MM.1S (cell line): ENCODE results near the gene C17orf67.

Experiments
- DNase-seq: peaks from one replicate; pipeline ENCODE4 v3.0.0-alpha.2; 2015
- H2AFZ ChIP-seq: fragments of 300-600 bp; sonication (generic); 2 replicates; pipeline ENCODE4 v1.6.0; 2016; ENCODE audit warnings: antibody characterized with exemption, low read length
- H3F3A ChIP-seq: fragments of 300-600 bp; sonication (generic); 2 replicates; pipeline ENCODE4 v1.6.1; 2016; ENCODE audit warnings: mild to moderate bottlenecking, antibody characterized with exemption, low read length, moderate library complexity, mixed read lengths; ENCODE audit not compliant: insufficient read depth
- H3K27ac ChIP-seq: fragments of 300-600 bp; sonication (generic); 2 replicates; pipeline ENCODE4 v1.5.1; 2016; ENCODE audit warnings: mild to moderate bottlenecking, low read length
- H3K27me3 ChIP-seq: fragments of 300-600 bp; sonication (generic); replicated peaks from 2 replicates; pipeline ENCODE4 v1.6.0; 2016; ENCODE audit warnings: low read length; ENCODE audit not compliant: insufficient read depth
- H3K36me3 ChIP-seq: fragments of 300-600 bp; sonication (generic); replicated peaks from 2 replicates; pipeline ENCODE4 v1.6.1; 2016; ENCODE audit warnings: mild to moderate bottlenecking, low read length, mixed read lengths; ENCODE audit not compliant: insufficient read depth
- H3K4me1 ChIP-seq: fragments of 300-600 bp; sonication (generic); 2 replicates; pipeline ENCODE4 v1.6.1; 2016; ENCODE audit warnings: low read length, mixed read lengths
- H3K4me2 ChIP-seq: fragments of 300-600 bp; sonication (generic); 2 replicates; pipeline ENCODE4 v1.6.0; 2016; ENCODE audit warnings: low read depth, low read length
- H3K4me3 ChIP-seq: fragments of 300-600 bp; sonication (generic); 2 replicates; pipeline ENCODE4 v1.5.1; 2016; ENCODE audit warnings: low read length, mixed read lengths
- H3K79me2 ChIP-seq: fragments of 300-600 bp; sonication (generic); 2 replicates; pipeline ENCODE4 v1.6.1; 2016; ENCODE audit warnings: mixed run types, low read length, mixed read lengths
- H3K9ac ChIP-seq: fragments of 300-600 bp; sonication (generic); 2 replicates; pipeline ENCODE4 v1.6.1; 2016; ENCODE audit warnings: low read length, mixed read lengths
- H3K9me2 ChIP-seq: fragments of 300-600 bp; sonication (generic); replicated peaks from 2 replicates; pipeline ENCODE4 v1.6.1; 2016; ENCODE audit warnings: mild to moderate bottlenecking, low read length, mixed read lengths; ENCODE audit not compliant: insufficient read depth
- H3K9me3 ChIP-seq: fragments of 300-600 bp; sonication (generic); replicated peaks from 2 replicates; pipeline ENCODE4 v1.6.1; 2016; ENCODE audit warnings: mild to moderate bottlenecking, low read length, mixed read lengths; ENCODE audit not compliant: insufficient read depth
- H4K20me1 ChIP-seq: fragments of 300-600 bp; sonication (generic); 2 replicates; pipeline ENCODE4 v1.6.1; 2016; ENCODE audit warnings: mild to moderate bottlenecking, low read length, moderate library complexity, mixed read lengths; ENCODE audit not compliant: insufficient read depth
- CTCF ChIP-seq: fragments of 300-600 bp; sonication (generic); IDR thresholded peaks from 2 replicates; pipeline ENCODE4 v1.5.1; 2016; ENCODE audit warnings: antibody characterized with exemption, low read length, mixed read lengths
- EZH2 ChIP-seq: fragments of 300-600 bp; sonication (generic); optimal IDR thresholded peaks from 2 replicates; pipeline ENCODE3; 2017; ENCODE audit warnings: low read depth, mild to moderate bottlenecking, antibody characterized with exemption, low read length, mixed read lengths
- EZH2phosphoT487 ChIP-seq: fragments of 300-600 bp; sonication (generic); IDR thresholded peaks from 2 replicates; pipeline ENCODE4 v1.6.1; 2018; ENCODE audit warnings: antibody characterized with exemption, low read length

C17orf67 gene

GRCh38 chr17:56866076-56866475, 32.4 kb upstream of the C17orf67 start:
- Histone ChIP-seq H3F3A (peaks cover 20% of the 10 kb centered on the region), H2AFZ (no peak overlapping the region), H3K9me2 (no peaks in the 10 kb centered on the region), H3K4me2 (no peak overlapping the region), H3K79me2 (no peaks in the 10 kb centered on the region), H4K20me1 (no peaks in the 10 kb centered on the region), H3K9ac (no peak overlapping the region), H3K9me3 (no peaks in the 10 kb centered on the region), H3K27ac (no peak overlapping the region), H3K4me3 (no peak overlapping the region), H3K36me3 (no peaks in the 10 kb centered on the region; the same call in 1 of the 2 replicates), H3K27me3 (no peaks in the 10 kb centered on the region), H3K4me1 (peaks cover 31% of the 10 kb centered on the region)
- no peak for DNase-seq
- TF ChIP-seq EZH2 (no peak), CTCF (no peak), EZH2phosphoT487 (no peak)

- Histone ChIP-seq H3K4me2 (no peak overlapping the region), H3K27ac (no peak overlapping the region), H3K4me1 (peaks cover 14% of the 10 kb centered on the region), H3K27me3 (no peaks in the 10 kb centered on the region), H3K9me2 (no peaks in the 10 kb centered on the region), H3K36me3 (no peaks in the 10 kb centered on the region; the same call in none of the 2 replicates), H4K20me1 (no peaks in the 10 kb centered on the region), H3K4me3 (no peak overlapping the region), H2AFZ (no peak overlapping the region), H3F3A (peaks cover 7% of the 10 kb centered on the region), H3K9ac (no peak overlapping the region), H3K9me3 (no peaks in the 10 kb centered on the region), H3K79me2 (no peaks in the 10 kb centered on the region)
- no peak for TF ChIP-seq EZH2phosphoT487
- no peak for DNase-seq
Observed at GRCh38 chr17:56863974-56864373, 30.3 kb upstream of the C17orf67 start.

GRCh38 chr17:56861899-56862298, 28.2 kb upstream of the C17orf67 start:
- Histone ChIP-seq H3K4me1 (no peaks in the 10 kb centered on the region; the same call in 1 of the 2 replicates), H3K9ac (no peak overlapping the region), H2AFZ (no peak overlapping the region), H3K27me3 (no peaks in the 10 kb centered on the region), H3K79me2 (no peaks in the 10 kb centered on the region), H3K9me2 (no peaks in the 10 kb centered on the region), H3K4me3 (no peak overlapping the region), H3K27ac (no peak overlapping the region), H3K36me3 (no peaks in the 10 kb centered on the region; the same call in none of the 2 replicates), H4K20me1 (no peaks in the 10 kb centered on the region), H3F3A (0 out of 2 replicates have a peak, but pooled peaks cover 4% of the 10 kb centered on the region), H3K9me3 (no peaks in the 10 kb centered on the region), H3K4me2 (no peak overlapping the region)
- no peak for DNase-seq
- TF ChIP-seq EZH2 (no peak), EZH2phosphoT487 (no peak), CTCF (no peak)

GRCh38 chr17:56851008-56851407, 17.3 kb upstream of the C17orf67 start:
- H3K79me2 ChIP-seq, result peaks cover 24% of the 10 kb centered on the region
- H3K9ac ChIP-seq, result peak overlapping the region; percentile 55
- H3K4me1 ChIP-seq, result peaks cover 35% of the 10 kb centered on the region
- no peaks in the 10 kb centered on the region for H3K9me3 ChIP-seq
- H2AFZ ChIP-seq, result no peak overlapping the region
- no peaks in the 10 kb centered on the region for H3K9me2 ChIP-seq
- H3K27me3 ChIP-seq, result no peaks in the 10 kb centered on the region
- peaks cover 33% of the 10 kb centered on the region for H3F3A ChIP-seq
- TF ChIP-seq CTCF, result no peak
- TF ChIP-seq EZH2, result no peak
- TF ChIP-seq EZH2phosphoT487, result no peak
- H3K36me3 ChIP-seq, result peaks cover 5% of the 10 kb centered on the region; the same call in 1 of the 2 replicates
- peak; percentile 23 for DNase-seq
- peak overlapping the region; percentile 42 for H3K4me2 ChIP-seq
- no peaks in the 10 kb centered on the region for H4K20me1 ChIP-seq
- no peak overlapping the region; the same call in 1 of the 2 replicates for H3K4me3 ChIP-seq
- peak overlapping the region; percentile 91 for H3K27ac ChIP-seq
